Kidney tubule cell (primary cell): ENCODE results near the gene CASZ1.

Experiments
- DNase-seq: peaks from one replicate; pipeline ENCODE4 v3.0.0-alpha.2; 2018; ENCODE audit warnings: low spot score

CASZ1 gene

DNA sequence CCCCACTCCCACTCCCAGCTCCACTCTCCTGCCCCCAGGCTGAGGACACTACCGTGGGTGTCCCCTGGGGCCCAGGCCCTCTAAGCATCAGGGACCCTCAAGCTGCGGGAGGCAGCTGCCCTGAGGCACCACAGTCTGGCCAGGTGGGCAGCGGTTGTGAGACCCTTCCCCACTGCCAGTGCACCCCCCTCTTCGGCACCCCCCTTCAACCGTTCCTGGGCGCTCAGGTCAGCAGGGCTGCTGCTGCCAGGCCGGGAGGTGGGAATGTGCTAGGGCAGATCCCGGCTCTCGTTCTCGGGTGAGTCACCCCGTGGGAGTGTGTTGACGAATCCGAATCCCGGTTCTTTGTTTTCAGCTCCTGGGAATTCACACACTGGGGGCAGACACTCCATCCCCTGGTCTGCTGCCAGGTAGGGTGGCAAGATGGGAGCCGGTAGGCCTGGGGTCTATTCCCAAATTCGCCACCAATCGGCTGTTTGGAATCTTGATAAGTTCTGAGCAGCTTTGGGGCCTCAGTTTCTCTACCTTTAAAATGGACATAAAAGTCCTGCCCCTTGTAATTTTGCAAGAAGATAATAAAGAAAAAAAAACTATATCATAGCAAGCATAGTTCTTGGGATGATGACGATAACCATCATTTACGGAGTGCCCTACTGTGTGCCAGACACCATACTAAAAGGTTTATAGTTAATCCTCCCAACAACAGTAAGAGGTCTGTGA lies 28.5 kb upstream of the CASZ1 start:
- DNase-seq, result peak; percentile 68

GRCh38 chr1:10823000-10823401 lies 26.6 kb upstream of the CASZ1 start:
- no peak for DNase-seq

DNA sequence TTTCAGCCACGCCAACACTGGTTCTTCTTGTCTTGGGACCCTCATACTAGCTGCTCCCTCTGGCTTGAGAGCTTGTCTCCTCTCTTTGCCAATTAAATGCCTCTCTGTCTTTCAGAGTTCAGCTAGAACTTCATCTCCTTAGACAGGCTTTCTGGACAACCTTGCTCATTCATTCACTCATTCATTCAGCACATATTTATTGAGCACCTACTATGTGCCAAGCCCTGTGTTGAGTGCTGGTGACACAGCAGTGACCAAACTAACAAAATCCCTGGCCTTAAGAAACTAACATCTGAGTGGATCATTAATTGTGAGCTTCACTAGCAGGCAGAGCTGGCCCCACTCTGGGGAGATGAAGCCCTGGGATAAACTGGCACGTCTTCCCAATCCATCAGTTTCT lies 24.9 kb upstream of the CASZ1 start:
- DNase-seq, result no peak

DNA sequence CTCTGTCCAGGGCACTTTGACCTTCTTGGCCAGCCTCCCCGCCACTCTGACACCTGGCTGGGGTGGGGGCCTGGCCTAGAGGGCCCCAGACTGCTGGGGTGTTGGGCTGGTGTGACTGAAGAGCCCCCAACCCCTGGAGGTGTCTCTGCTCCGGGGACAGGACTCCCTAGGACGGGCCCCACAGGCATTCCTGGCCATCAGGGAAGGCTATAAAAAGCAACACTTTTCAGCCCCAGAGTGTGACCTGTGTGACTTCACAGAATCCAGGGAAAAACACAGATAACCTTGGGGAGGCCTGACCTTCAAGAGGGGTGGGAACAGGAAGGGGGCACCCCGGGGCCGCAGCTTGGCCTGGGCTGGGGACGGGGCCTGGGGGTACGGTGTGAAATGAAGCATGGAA lies 24.0 kb upstream of the CASZ1 start:
- DNase-seq, result no peak

- DNase-seq, result no peak
Observed at GRCh38 chr1:10819198-10819901, 22.9 kb upstream of the CASZ1 start.

DNA sequence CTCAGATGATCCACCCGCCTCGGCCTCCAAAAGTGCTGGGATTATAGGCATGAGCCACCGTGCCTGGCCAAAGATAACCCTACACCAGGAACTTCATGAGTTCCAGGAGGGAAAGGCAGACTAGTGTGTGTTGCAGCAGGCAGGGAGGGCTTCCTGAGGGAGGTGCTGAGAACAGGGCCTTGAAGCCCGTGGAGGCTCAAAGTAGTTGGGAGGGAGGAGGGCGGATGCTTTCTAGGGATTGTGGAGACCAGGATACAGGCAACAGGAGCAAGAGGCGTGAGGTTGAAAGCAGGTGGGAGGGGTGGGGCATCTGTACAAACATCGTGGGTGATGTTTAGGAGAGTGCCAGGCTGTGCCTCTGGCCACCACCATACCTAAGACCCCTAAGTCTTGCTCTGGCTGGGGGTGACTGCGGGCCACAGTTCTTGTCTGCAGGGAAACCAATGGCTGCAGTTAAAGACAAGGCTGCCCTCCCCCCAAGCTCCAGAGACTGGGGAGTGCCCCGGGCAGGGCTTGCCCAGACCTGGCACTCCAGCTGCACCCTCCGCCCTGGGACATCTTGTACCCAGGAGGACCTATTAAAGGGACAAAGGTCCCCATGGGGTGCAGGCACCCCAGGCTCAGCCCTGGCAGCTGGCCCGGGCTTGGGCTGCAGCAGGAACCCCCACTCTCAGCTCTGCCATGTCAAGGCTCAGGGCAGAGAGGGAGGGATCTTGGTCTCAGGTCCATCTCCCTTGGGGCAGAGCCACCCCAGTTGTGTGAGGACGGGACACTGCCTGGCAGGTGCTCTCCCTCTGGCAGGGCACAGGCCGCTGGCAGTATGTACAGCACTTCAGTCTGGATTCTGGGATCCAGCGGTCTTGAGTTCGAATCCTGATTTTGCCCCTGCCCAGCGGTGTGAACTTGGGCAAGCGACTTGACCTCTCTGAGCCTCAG lies 22.1 kb upstream of the CASZ1 start:
- no peak for DNase-seq

GRCh38 chr1:10816743-10817369 lies 20.4 kb upstream of the CASZ1 start:
- no peak for DNase-seq

GRCh38 chr1:10816233-10816632 lies 19.8 kb upstream of the CASZ1 start:
- no peak for DNase-seq

GRCh38 chr1:10815858-10816195 lies 19.4 kb upstream of the CASZ1 start:
- DNase-seq, result no peak

DNA sequence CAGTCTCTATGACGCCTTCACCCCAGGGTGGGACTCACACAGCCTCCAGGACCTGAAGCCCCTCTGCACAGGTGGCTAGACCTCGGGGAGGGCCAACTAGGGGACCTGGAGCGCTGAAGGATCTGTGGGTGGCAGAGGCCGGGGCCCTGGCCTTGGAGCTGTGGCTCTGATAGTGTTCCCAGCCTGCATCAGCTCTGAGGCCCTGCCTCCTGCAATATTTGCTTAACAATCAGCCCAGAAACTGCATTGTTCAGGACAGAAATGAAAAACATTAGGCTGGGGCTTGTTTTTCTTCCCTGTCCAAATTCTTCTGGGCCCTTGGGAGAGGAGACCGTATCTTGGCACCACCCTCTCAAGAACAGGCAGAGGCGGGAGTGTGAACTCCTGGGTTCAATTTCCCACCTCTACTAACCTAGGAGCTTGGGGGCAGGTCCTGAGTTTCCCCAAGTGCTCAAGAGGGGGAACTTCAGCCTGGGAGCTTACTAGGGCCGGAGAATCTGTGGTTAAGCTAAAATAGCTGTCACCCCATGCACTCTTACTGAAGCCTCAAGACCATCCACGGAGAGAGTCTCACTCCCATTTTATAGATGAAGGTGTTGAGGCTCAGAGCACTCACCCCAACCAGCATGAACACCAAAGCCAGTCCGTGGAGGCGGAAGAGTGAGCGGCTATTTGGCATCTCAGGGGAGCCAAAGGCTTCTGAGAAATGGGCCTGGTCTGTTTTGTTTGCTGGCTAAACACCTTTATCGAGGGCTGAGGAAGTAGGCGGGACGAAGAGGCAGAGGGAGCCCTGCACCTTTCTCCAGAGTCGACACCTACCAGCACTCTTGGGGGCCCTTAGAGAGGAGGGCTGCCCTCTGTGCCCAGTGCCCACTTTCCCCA lies 18.8 kb upstream of the CASZ1 start:
- no peak for DNase-seq

- no peak for DNase-seq
Observed at GRCh38 chr1:10814312-10814711, 17.9 kb upstream of the CASZ1 start.

- no peak for DNase-seq
Observed at GRCh38 chr1:10813799-10814198, 17.4 kb upstream of the CASZ1 start.

DNA sequence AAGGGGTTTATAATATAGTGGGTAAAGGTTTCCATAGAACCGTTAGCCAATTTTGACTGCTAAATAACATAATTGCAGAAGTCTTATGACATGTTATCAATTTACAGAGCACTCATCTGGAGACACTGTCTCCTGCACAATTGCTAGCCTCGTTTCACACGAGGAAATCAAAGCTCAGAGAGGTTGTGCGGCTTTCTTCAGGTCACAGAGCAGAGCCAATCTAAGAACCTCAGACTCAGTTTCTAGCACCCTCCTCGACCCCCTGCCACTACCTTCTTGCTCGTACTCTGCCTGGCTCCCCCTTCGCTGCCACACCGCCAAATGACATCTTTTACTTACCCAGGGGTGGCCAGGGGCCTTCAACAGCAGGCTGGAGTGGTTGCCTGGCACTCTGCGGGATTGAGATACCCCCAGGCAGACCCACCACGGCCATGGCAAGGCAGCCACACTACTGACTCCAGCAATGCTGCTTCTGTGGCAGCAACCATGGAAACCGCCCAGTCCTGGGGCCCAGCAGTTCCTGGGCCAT lies 16.0 kb upstream of the CASZ1 start:
- DNase-seq, result no peak

- DNase-seq, result no peak
Observed at GRCh38 chr1:10808441-10808840, 12.0 kb upstream of the CASZ1 start.

DNA sequence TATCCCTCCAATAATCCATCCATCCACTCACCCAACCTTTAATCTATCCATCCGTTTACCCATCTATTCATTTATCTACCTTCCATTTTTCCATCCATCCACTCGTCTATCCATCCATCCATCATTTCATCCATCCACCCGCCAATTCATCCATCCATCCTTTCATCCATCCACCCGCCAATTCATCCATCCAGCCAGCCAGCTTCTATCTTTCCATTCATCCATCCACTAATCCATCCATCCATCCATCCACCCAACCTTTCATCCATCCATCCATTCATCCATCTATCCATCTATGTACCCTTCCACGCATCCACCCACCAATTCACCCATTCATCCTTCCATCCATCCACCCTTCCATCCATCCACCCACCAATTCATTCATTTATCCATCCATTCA lies 10.5 kb upstream of the CASZ1 start:
- no peak for DNase-seq

DNA sequence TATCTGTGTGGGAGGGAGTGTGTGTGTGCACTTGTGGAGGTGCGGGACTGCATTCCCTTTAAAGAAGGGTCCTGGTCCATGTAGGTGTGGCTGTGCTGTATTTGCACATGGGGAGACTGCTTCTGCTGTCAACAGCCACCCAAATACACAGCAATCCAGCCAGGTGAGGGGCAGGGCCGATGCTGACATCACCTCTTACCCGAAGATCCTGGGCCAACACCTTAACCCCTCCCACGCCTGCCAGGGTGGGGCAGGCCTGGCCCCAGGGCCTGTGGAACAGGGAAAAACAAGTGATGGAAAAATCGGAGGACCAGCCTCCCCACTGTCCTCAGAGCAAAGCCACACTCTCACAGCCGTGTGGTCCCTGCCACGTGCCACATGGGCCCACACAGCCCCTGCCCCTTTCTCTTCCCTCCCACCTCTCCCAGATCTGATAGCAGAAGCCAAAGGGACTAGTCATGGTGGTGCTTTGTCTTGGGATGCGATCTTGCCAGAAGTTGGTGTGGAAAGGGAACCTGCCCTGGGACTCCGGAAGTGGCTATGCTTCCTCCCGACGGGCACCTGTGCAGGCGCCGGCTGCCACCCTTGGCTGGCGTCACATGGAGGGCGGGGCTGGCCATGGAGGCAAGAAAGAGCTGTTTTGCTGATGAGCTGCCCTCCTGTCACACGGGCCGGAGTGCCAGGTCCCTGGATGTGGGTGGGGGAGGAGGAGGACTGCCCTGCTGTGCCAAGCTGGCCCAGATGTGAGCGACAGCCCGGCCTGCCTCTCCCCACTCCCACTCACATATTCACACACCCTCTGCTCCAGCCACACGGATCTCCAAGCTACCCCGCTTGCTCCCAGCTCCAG lies 7.8 kb upstream of the CASZ1 start:
- peak; percentile 61 for DNase-seq

DNA sequence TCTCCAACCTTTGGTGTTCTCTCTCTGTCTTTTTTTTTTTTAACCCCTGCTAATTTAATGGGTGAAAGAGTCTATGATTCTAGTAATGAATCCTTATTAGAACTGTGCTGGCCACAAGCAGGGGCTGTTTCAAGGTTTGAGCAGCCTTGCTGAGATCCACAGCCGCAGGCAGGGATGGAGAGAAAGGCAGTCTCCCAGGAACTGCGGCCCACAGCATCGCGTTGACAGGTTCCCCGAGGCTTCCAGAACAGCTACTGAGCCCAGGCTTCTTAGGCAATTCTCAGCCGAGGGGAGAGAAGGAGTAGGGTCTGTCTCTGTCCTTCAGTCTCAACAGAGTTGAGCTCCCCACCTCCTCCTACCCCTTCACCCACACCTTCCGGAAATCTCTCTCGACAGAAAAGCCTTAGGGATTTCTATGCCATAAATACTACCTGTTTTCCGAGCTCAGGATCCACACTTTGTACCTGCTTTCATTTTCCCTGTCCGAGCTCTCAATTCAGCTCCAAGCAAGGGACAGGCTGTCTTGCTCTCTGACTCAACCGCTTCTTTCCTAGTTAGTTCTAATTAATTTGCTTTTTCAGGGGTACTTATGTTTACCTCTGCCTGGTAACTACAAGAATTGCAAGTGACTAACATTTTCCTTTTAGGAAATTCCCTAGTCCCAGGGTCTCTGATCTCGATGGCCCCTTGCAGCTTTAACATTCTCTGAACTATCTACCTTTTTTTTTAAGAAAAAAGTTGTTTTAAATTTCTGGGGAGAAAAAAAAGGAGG lies 6.7 kb upstream of the CASZ1 start:
- DNase-seq, result no peak

- DNase-seq, result no peak
Observed at GRCh38 chr1:10800778-10801177, 4.3 kb upstream of the CASZ1 start.

- no peak for DNase-seq
Observed at GRCh38 chr1:10799726-10800125, 3.3 kb upstream of the CASZ1 start.
